ENCODE data around the gene DEPDC4.
"Not testable (repeated sequence)": the region's sequence is repeated elsewhere in the genome, so short reads cannot be mapped to it uniquely, and the experiment has no call there.

DEPDC4 gene

DNA sequence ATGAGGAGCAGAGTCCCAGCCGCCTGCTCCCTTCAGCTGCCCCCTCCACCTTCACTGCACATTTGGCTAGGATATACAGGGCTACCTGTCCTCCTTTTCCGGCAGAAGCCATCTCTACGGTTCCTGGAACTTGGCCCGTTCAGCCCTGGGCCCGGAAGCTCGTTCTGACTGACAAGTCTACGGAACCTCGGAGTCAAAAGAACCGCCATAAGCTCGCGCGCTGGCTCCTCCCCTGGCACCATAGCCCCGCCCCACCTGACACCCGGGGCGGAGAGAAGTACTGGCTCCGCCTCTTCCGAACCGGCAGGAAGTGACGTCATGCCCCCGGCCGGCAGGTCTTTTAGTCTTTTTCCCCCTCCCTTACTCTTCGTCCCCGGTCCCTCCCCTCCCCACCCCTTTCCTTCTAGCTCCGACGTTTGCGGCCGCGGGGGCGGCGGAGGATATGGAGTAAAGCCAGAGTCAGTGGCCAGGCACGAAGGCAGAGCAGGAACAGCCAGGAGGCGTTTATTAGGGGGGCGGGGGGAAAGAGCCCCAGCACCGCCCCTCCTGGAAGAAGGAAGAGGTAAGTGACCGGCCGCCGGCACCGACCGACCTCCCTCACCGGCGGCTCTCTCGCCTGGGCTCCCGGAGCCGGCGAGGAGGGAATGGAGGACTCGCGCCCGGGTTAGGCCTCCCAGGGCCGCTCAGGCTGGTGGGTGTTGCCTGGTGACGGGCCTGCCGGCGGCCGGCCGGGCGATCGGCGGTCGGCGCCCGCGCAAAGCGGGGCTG is at the start of gene DEPDC4, which contains the start of gene SCYL2:
Gene DEPDC4 (minus strand): TSS at position 245 of the 768 bp plus-strand sequence. CDS start 3 bp downstream, at position 242.
Gene SCYL2 (plus strand): TSS at position 343 of the 768 bp plus-strand sequence. CDS start 15,794 bp downstream, outside the sequence.
- peak; percentile 81 to 92 for DNase-seq (ENCODE audit: extremely low read depth in 1 of 2, low read depth in 1 of 2)

DNA sequence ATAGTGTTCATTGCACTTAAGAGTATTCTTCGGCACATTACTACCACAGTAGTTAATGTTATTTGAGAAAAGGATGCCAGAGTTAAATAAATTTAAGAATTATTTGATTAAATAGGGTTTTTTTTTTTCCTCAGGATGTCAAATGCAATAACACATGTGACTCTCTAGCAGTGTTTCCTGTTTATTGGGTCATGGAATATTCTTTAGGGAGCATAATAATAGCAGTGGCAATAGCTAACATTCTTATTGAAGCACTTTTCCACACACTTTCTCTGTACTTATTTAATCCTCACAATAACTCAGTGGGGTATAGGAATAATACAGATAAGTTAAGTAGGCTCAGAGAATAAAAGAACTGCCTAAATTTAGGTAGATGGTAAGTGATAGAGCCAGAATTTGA is 44.4 kb upstream of the DEPDC4 start:
- no peak for DNase-seq (ENCODE audit: extremely low read depth in 1 of 2, low read depth in 1 of 2)

DNA sequence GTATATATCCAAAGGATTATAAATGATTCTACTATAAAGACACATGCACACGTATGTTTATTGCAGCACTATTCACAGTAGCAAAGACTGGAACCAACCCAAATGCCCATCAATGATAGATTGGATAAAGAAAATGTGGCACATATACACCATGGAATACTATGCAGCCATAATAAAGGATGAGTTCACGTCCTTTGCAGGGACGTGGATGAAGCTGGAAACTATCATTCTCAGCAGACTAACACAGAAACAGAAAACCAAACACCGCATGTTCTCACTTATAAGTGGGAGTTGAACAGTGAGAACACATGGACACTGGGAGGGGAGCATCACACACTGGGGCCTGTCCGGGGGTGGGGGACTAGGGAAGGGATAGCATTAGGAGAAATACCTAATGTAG is 41.3 kb upstream of the DEPDC4 start:
- not testable (repeated sequence) for DNase-seq (ENCODE audit: extremely low read depth in 1 of 2, low read depth in 1 of 2)

DNA sequence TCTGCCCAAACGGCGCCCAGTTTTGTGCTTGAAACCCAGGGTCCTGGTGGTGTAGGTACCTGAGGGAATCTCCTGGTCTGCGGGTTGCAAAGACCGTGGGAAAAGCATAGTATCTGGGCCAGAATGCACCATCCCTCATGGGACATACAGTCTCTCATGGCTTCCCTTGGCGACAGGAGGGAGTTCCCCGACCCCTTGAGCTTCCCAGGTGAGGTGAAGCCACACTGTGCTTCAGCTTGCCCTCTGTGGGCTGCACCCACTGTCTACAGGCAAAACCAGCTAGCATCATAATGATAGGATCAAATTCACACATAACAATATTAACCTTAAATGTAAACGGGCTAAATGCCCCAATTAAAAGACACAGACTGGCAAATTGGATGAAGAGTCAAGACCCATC is 37.5 kb upstream of the DEPDC4 start:
- DNase-seq (ENCODE audit: extremely low read depth in 1 of 2, low read depth in 1 of 2) = not testable (repeated sequence)

DNA sequence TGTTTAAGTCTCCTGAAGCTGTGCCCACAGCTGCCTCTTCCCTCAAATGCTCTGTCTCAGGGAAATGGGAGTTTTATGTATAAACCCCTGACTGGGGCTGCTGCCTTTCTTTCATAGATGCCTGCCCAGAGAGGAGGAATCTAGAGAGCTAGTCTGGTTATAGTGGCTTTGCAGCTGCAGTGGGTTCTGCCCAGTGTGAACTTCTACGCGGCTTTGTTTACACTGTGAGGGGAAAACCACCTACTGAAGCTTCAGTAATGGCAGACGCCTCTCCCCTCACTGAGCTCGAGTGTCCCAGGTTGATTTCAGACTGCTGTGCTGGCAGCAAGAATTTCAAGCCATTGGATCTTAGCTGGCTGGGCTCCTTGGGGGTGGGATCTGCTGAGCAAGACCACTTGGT is 37.0 kb upstream of the DEPDC4 start:
- DNase-seq (ENCODE audit: extremely low read depth in 1 of 2, low read depth in 1 of 2) = no peak

DNA sequence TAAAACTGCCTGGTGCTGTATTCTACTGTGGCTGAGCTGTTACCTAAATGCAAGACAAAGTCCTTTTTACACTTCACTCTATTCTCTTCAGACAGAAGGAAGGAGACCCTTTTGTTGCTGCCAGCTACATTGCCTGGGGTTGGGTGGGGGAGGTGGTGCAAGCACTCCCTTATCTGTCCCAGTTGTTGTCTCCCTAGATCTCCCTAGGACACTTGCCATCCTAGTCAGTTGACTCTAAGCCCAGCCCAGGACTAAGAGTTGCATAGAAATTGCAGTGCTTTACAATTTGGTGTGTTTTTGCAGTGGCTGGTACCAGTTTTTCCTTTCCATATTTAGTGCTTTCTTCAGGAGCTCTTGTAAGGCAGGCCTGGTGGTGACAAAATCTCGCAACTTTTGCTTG is 35.2 kb upstream of the DEPDC4 start:
- DNase-seq (ENCODE audit: extremely low read depth in 1 of 2, low read depth in 1 of 2) = no peak

DNA sequence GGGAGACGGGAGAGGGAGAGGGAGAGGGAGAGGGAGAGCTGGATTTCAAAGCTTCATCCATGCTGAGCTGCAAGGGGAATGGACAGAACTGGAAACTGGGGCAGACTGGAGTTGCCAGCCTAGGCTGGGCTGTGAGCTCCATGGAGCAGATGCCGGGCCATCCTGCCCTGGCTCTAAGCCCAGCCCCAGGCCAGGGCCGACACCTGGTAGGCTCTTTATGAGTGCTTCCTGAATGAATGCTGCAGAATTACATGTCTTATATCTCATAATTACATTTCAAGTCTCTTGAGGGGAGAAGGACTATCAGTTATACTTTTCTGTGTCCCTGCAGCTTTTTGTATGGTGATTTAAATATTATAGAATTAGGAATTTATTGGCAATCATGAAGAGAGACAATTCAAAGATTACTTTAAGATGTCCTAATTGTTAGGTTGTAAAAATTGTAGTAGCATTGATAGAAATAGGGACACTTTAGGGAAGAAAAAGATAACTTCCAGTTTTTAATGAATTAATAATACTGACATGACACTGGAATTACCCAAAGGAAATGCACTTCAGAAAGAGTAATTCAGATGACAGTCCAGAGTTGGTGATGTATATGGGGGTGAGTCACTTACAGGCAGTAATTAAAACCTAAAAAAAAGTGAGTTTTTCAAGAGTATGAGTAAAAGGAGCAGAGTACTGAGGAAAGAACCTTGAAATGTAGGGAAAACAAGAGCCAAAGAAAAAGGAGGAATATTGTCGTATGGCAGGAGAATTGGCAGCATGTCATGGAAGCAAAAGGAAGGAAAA is 29.1 kb upstream of the DEPDC4 start:
- no peak for DNase-seq (ENCODE audit: extremely low read depth in 1 of 2, low read depth in 1 of 2)

DNA sequence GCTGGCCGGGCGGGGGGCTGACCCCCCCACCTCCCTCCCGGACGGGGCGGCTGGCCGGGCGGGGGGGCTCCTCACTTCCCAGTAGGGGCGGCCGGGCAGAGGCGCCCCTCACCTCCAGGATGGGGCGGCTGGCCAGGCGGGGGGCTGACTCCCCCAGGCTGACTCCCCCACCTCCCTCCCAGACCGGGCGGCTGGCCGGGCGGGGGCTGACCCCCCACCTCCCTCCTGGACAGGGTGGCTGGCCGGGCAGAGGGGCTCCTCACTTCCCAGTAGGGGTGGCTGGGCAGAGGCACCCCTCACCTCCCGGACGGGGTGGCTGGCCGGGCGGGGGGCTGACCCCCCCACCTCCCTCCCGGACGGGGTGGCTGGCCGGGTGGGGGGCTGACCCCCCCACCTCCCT is 27.5 kb upstream of the DEPDC4 start:
- DNase-seq (ENCODE audit: extremely low read depth in 1 of 2, low read depth in 1 of 2) = not testable (repeated sequence)

DNA sequence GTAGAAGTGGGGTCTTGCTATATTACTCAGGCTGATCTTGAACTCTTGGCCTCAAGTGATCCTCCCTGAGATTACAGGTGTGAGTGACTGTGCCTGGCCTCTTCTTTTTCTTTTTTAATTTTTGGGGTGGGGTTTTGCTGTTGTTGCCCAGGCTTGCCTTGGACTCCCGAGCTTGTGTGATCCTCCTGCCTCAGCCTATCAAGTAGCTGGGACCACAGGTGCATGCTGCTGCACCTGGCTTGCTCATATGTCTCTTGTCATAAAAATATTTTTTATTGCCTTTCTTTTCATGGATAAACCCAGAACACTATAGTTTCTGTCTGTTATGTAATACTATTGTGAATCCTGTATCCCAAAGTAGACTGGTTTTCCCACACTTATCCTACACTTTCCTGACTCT is 26.1 kb upstream of the DEPDC4 start:
- no peak for DNase-seq (ENCODE audit: extremely low read depth in 1 of 2, low read depth in 1 of 2)

DNA sequence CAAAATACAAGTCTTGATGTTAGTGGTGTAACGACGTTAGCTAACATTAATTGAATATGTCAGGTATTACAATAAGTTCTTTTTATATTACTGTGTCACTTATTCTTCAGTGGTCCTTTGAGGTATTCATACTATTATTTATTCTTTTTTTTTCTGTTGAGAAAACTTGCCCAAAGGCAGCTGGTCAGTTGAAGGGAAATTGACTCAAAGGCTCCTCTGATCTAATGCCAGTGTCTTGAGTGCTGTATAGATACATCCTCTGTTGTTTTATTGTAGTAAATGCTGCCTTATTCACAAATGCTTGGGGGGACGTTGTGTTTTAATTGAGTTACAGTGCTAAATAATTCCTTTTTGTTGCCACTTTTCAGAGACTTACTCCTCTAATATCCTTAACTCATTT is 23.1 kb upstream of the DEPDC4 start:
- no peak for DNase-seq (ENCODE audit: extremely low read depth in 1 of 2, low read depth in 1 of 2)

DNA sequence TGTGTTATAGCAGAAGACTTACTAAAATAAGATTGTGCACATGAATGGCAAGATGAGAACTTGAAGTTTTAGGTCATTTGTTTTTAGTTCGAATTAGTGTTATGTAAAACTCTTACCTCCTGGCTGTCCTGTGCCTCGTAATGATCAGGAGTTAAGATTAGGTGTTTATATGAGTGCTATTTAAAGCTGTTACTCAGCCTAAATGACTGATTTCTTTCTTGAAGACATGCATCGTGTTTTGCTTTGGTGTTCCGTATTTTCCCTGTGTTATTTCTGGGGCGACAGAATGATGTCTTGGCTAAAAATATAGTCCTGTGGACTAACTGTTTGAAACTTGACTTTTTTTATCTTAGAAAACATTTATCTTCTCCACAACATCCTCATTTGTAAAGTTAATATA is 22.2 kb upstream of the DEPDC4 start:
- no peak for DNase-seq (ENCODE audit: extremely low read depth in 1 of 2, low read depth in 1 of 2)

DNA sequence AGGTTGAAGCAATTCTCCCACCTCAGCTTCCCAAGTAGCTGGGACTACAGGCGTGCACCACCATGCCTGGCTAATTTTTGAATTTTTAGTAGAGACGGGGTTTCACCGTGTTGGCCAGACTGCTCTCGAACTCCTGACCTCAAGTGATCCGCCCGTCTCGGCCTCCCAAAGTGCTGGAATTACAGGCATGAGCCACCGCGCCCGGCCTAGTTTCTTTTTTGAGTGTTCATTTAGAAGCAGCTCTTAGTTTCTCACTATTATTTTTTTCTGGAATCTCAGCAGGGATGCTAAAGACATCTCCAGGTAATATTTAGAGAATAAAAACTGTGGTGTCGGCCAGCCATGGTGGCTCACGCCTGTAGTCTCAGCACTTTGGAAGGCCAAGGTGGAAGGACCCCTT is 17.7 kb upstream of the DEPDC4 start:
- not testable (repeated sequence) for DNase-seq (ENCODE audit: extremely low read depth in 1 of 2, low read depth in 1 of 2)

DNA sequence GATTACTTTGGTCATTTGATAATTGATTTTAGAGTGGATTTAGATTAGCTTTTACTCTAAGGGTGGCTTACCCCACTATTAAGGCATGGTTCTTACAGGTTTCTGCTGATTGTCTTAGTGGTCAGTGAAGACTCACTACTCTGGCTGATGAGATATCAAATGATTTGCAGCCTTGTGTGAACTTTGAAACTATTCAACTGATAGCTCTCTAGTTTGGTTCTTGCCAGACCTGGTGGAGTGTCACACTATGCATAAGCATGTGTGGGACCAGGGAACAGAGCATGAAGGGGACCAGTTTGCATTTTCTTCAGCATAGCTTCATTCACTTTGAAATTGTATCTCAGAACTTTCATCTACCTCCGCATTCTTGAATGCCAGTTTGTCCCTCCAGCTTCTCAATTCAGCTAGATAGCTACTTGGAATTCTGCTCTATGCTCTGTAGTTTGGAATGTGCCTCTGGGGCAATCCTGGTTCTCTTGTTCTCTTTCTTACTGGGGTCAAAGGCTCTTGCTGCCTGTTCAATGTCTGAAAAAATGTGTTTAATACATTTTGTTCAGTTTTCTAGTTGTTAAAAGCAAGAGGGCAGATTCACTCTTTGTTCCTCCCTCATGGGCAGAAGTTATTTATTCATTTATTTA is 12.8 kb upstream of the DEPDC4 start:
- no peak for DNase-seq (ENCODE audit: extremely low read depth in 1 of 2, low read depth in 1 of 2)

DNA sequence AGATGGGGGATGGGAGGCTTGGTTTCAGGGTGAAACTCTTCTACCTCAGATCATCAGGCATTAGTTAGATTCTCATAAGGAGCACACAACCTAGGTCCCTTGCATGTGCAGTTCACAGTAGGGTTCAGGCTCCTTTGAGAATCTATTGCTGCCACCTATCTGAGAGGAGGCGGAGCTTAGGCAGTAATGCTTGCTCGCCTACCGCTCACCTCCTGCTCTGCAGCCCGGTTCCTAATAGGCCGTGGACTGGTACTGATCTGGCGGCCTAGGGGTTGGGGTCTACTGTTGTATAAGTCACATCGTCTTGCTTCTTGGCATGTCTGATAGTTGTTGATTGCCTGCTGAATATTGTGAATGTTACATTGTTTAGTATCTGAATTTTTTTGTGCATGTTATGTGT is 12.3 kb upstream of the DEPDC4 start:
- no peak for DNase-seq (ENCODE audit: extremely low read depth in 1 of 2, low read depth in 1 of 2)

DNA sequence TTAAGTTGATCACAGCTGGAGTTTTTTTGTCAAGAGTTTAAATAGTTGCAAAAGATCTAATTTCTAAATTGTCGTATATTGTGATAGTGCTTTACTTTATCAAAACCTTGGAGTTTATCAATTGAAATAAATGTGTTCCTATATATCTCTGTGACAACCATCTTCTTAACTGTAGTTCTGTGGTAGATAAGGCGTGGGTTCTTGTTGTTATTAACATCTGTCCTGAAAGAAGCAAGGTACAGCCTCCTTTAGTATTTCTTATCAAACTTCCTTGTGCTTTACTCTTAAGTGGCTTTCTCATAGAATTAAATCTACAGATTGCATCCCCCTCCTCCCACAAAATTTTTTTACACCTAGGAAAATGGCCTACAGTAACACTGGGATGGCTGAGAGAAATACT is 7.4 kb upstream of the DEPDC4 start:
- DNase-seq (ENCODE audit: extremely low read depth in 1 of 2, low read depth in 1 of 2) = no peak

DNA sequence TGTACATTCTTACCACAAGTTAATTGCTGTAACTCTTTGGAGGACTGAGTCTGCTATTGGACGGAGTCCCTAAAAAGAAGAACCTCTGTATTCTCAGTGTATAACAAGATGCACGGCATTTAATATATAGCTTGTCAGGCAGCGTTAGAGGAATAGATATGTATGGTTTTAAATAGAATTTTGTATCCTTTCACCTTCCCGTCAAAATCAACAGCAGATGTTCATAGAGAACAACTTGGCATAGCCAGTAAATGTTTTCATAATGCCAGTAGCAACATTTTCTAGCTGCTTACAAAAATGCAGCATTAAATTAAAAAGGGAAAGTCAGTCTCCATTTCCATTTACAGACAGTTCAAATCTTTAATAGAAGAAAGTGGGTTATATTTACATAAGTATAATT is 6.9 kb upstream of the DEPDC4 start:
- DNase-seq (ENCODE audit: extremely low read depth in 1 of 2, low read depth in 1 of 2) = no peak

DNA sequence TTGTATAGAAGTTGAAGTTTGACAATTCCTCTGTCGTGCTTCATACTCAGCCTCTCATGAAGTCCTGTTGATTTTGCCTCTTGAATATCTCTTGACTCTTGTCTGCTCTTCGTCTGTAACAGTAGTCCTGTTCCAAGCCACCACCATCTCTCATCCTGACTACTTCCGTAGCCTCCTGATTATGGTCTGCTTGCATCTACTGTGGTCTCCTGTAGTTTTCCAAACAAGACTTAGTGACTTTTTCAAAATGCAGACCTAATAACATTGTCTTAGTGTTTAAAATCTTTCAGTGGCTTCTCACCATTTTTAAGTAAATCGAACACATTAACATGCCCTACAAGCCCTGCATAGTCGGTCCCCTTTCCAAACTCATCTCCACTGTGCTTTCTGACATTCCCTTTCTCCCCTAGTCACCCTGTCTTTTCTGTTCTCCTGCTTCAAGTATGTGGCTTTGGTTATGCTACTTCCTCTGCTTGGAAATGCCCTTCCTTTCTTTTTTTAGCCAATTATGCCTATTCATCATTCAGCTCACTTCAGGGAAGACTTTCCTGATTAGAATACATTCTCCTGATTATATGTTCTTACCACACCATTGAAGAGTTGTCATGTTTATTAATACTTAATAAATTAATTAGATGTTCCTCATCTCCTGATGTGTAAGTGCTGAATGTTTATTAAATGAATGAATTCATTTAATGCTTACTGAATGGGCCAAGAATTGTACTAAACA is 2.1 kb upstream of the DEPDC4 start:
- DNase-seq (ENCODE audit: extremely low read depth in 1 of 2, low read depth in 1 of 2) = no peak

DNA sequence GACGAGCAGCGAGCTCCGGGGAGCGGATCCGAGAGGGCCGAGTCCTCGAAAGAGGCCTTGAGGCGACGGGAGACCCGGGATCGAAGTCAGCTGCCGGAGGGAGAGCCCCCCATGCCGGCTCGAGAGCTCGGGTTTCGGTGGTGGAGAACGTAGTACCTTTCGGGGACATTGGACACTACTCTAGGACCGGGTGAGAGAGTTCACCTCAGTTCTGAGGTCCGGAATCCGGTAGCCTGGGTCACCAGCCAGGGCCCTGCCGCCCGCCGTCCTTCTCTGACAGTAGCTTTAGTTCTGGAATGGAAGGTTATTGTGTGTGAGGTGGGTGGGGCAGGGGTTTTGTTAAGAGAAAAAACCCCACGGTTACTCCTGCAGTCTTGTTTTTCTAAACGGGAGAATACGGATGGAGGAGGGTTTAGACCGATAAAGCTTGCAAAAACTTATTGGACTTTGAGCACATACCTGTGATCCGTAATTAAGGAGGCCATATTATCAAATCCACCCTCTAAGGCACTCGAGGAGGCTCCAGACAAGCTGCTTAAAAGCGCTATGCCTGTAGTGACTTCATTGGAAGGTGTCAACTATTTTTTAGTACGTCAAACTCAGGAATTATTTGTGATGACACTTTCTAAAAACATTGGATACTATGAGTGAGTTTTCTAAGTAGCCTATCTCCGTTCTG is 863 bp upstream of the DEPDC4 start:
- DNase-seq (ENCODE audit: extremely low read depth in 1 of 2, low read depth in 1 of 2) = no peak

DNA sequence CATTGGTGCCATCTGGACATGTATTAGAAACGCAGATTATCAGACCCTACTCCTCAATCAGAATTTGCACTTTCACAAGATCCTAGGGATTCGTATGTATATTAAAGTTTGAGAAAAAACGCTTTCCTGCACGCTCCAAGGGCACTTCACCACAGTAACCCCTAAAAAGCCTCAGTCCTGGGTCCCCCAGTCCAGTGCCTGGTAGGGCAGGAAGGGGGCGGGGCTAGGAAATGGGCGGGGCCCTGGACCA is 369 bp downstream of the DEPDC4 start:
- no peak for DNase-seq (ENCODE audit: extremely low read depth in 1 of 2, low read depth in 1 of 2)

DNA sequence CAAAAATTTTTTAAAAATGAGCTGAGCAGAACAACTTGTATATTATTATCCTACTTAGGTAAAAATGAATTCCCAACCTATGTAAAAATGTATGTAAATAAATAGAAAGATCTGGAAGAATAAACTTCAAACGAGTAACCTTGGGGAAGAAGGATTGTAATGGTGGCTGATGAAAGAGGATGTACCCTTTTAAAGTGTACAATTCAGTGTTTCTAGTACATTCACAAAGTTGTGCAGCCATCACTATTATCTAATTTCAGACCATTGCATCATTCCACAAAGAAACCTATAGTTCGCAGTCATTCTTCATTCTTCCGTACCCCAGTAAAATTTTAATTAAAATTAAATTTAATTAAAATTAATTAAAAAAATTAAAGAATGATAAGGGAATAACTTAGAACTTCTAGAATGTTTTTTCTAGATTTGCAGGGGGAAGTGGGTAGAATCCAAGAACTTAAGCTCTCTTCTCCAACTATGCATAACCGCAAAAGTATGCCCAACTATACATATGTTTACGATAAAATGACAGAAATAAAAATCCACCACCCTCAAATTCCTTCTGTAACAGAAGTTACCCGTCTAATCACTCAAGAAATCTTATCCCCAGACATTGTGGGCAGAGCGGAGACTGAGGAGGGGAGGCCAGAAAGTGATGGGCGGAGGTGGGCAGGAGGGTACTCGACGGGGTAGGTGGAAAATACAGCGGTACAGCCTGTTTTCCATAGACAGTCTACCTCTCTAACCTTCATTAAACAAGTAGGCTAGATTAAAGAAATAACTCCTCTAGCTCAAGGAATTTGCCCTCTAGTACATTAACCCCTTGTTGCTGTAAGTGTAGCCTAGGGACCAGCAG is 921 bp downstream of the DEPDC4 start:
- DNase-seq (ENCODE audit: extremely low read depth in 1 of 2, low read depth in 1 of 2) = no peak
